ENCODE measurements around the gene AADAT. TPM values are rescaled to one million over a fixed set of nuclear protein-coding genes. Genes with fewer than 3 reads are reported as not detected.

Gene AADAT
- total RNA-seq, 3 donors from 2014 or later (not counting 1 experiment from before 2014, with no cell fraction given), result not detected

DNA sequence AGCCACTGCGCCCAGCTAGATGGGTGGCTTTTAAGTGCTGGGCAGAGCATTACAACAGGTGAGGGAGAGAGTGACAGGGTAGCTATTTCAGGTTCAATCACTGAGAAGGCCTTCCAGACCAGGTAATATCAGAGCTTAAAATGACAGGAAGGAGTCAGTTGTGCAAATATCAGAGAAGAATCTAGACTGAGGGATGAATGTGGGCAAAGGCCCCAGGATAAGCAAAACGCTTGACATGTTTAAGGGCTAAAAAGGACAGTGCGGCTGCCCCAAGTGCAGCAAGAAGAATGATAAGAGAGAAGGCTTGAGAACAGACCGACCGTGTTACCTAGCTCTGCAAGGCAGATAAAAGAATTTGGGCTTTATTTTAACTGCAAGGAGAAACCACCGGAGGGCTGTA, 18.6 kb downstream of the AADAT start:
- no peaks in the 10 kb centered on the region for H3K36me3 Mint-ChIP-seq
- Histone ChIP-seq H3K4me3 (ENCODE audit: low read length) (no peak overlapping the region), H3K36me3 (ENCODE audit: control insufficient read depth, insufficient read depth, low read length) (no peaks in the 10 kb centered on the region), H3K27me3 (ENCODE audit: control insufficient read depth, insufficient read depth, low read length) (no peaks in the 10 kb centered on the region), H3K4me1 (ENCODE audit: control insufficient read depth, insufficient read depth, low read length) (no peaks in the 10 kb centered on the region), H3K27ac (ENCODE audit: low read length) (no peak overlapping the region), H3K9me3 (ENCODE audit: control insufficient read depth, insufficient read depth, low read length) (no peaks in the 10 kb centered on the region)
- peaks cover 4 to 8% of the 10 kb centered on the region in 2 donors for H3K27me3 Mint-ChIP-seq (ENCODE audit: low read depth in 2 of 2)
- intact Hi-C loops (cut with micrococcal nuclease), result no loop called here
- ATAC-seq (no peak), DNase-seq (no peak)
- no peak overlapping the region for H3K27ac Mint-ChIP-seq
- no peaks in the 10 kb centered on the region for H3K4me1 Mint-ChIP-seq
- TF ChIP-seq, protein P1, sequence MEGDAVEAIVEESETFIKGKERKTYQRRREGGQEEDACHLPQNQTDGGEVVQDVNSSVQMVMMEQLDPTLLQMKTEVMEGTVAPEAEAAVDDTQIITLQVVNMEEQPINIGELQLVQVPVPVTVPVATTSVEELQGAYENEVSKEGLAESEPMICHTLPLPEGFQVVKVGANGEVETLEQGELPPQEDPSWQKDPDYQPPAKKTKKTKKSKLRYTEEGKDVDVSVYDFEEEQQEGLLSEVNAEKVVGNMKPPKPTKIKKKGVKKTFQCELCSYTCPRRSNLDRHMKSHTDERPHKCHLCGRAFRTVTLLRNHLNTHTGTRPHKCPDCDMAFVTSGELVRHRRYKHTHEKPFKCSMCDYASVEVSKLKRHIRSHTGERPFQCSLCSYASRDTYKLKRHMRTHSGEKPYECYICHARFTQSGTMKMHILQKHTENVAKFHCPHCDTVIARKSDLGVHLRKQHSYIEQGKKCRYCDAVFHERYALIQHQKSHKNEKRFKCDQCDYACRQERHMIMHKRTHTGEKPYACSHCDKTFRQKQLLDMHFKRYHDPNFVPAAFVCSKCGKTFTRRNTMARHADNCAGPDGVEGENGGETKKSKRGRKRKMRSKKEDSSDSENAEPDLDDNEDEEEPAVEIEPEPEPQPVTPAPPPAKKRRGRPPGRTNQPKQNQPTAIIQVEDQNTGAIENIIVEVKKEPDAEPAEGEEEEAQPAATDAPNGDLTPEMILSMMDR (IDR thresholded peaks at IDR 0.05), result no peak
- H3K9me3 Mint-ChIP-seq, result no peaks in the 10 kb centered on the region
- WGBS (ENCODE audit: insufficient coverage), result 95% methylated on average over 6 of the region's 6 CpGs
- no peak overlapping the region for H3K4me3 Mint-ChIP-seq

DNA sequence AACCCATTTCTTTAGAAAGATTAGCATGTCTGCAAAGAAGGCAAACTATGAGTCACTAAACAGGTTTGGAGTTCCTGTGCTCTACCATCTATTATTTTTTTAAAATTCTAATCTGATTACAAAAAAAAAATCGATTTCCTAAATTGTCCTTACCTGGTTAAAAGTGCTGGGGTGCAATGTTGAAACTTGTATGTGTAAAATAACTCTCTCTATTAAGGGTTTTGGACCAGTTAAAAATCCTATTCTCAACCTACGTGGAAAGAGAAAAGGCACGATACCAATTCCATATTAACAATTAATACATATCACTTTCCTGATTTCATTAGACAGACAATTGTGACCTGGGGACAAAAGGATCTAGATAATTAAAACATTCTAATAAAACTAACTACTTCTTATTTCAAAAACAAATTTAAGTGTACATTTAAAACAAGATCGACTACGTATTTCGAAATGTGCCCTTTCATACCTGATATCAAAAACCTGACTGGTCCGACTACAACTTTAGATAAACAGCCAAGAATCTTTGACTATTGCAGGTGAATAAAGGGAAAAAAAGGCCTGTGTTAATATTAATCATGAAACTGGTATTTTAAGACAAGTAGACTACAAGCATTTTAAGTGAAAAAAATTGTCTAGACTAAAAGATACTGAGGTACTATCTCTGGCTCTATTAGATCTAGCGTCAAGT, 21.2 kb downstream of the AADAT start:
- no peak for ATAC-seq
- intact Hi-C loops (cut with micrococcal nuclease), result no loop called here
- no peaks in the 10 kb centered on the region for H3K36me3 ChIP-seq (ENCODE audit: control insufficient read depth, insufficient read depth, low read length)

DNA sequence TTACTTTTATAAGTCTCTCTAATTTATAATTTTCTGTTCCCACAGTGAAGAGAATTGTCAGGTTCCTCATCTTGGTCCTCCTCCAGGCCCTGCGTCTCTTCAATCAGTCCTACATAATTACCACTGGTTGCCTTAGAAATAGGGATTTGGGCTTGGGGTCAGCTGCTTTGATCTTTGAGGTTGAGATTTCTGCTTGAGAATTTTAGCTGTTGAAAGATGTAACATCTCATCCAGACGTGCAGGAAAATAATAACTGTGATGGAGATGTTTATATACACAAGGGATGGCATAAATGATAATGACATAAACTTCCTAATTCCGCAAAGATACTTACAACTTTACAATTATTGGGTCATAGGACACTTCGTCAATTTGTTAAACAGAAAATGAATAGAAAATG, 30.3 kb downstream of the AADAT start:
- no peaks in the 10 kb centered on the region for H3K27me3 ChIP-seq (ENCODE audit: control insufficient read depth, insufficient read depth, low read length)
- H3K4me1 ChIP-seq (ENCODE audit: control insufficient read depth, insufficient read depth, low read length), result no peaks in the 10 kb centered on the region
- peaks cover 0 to 3% of the 10 kb centered on the region in 2 donors for H3K27me3 Mint-ChIP-seq (ENCODE audit: low read depth in 2 of 2)
- H3K36me3 Mint-ChIP-seq, result no peaks in the 10 kb centered on the region
- no peak overlapping the region for H3K27ac Mint-ChIP-seq
- 89% methylated on average over 2 of the region's 4 CpGs for WGBS (ENCODE audit: insufficient coverage)
- DNase-seq (no peak), ATAC-seq (no peak)
- no peak overlapping the region for H3K4me3 ChIP-seq (ENCODE audit: low read length)
- TF ChIP-seq, protein P1 (IDR thresholded peaks at IDR 0.05), result no peak
- intact Hi-C loops (cut with micrococcal nuclease), result no loop called here
- no peaks in the 10 kb centered on the region for H3K9me3 ChIP-seq (ENCODE audit: control insufficient read depth, insufficient read depth, low read length)
- no peaks in the 10 kb centered on the region for H3K9me3 Mint-ChIP-seq
- no peak overlapping the region for H3K27ac ChIP-seq (ENCODE audit: low read length)
- no peaks in the 10 kb centered on the region for H3K36me3 ChIP-seq (ENCODE audit: control insufficient read depth, insufficient read depth, low read length)
- no peak overlapping the region for H3K4me3 Mint-ChIP-seq
- no peaks in the 10 kb centered on the region for H3K4me1 Mint-ChIP-seq

More for the DNA sequence above, 21.2 kb downstream of the AADAT start:
- no peak overlapping the region for H3K27ac ChIP-seq (ENCODE audit: low read length)
- no peak for DNase-seq
- H3K4me3 ChIP-seq (ENCODE audit: low read length), result no peak overlapping the region
- H3K27ac Mint-ChIP-seq, result no peak overlapping the region
- WGBS (ENCODE audit: insufficient coverage), result 99% methylated on average over 3 of the region's 8 CpGs
- H3K27me3 Mint-ChIP-seq (ENCODE audit: low read depth in 2 of 2), result no peaks in the 10 kb centered on the region
- H3K36me3 Mint-ChIP-seq, result no peaks in the 10 kb centered on the region
- H3K4me1 ChIP-seq (ENCODE audit: control insufficient read depth, insufficient read depth, low read length), result no peaks in the 10 kb centered on the region
- H3K9me3 ChIP-seq (ENCODE audit: control insufficient read depth, insufficient read depth, low read length), result no peaks in the 10 kb centered on the region
- no peak overlapping the region for H3K4me3 Mint-ChIP-seq
- H3K9me3 Mint-ChIP-seq, result no peaks in the 10 kb centered on the region
- no peaks in the 10 kb centered on the region for H3K4me1 Mint-ChIP-seq
- TF ChIP-seq, protein P1 (IDR thresholded peaks at IDR 0.05), result no peak
- no peaks in the 10 kb centered on the region for H3K27me3 ChIP-seq (ENCODE audit: control insufficient read depth, insufficient read depth, low read length)

DNA sequence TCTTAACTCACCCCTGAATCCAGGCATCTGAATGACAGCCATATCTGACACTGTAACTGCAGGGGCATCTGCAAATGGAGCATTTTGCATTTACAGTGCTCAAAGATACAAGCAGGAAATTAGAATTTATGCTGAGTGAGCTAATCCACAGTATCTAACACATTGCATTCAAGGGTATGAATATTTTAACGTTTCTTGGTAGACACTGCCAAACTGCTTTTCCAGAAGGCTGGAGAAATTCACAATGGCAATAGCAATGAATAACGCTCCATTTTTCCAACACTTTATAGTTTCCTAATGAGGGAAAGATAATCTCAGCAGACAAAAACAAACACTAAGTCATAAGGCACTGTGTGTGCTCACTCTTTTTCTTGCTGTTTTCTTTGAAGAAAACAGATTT, 30.9 kb downstream of the AADAT start:
- DNase-seq, result no peak
- no peak overlapping the region for H3K4me3 ChIP-seq (ENCODE audit: low read length)
- Mint-ChIP-seq H3K9me3 (no peaks in the 10 kb centered on the region), H3K36me3 (no peaks in the 10 kb centered on the region), H3K4me3 (no peak overlapping the region), H3K27me3 (ENCODE audit: low read depth in 2 of 2) (peaks cover 0 to 3% of the 10 kb centered on the region in 2 donors), H3K27ac (no peak overlapping the region), H3K4me1 (no peaks in the 10 kb centered on the region)
- no peaks in the 10 kb centered on the region for H3K36me3 ChIP-seq (ENCODE audit: control insufficient read depth, insufficient read depth, low read length)
- H3K4me1 ChIP-seq (ENCODE audit: control insufficient read depth, insufficient read depth, low read length), result no peaks in the 10 kb centered on the region
- no peaks in the 10 kb centered on the region for H3K9me3 ChIP-seq (ENCODE audit: control insufficient read depth, insufficient read depth, low read length)
- ATAC-seq, result no peak
- TF ChIP-seq, protein P1 (IDR thresholded peaks at IDR 0.05), result no peak
- H3K27me3 ChIP-seq (ENCODE audit: control insufficient read depth, insufficient read depth, low read length), result no peaks in the 10 kb centered on the region
- H3K27ac ChIP-seq (ENCODE audit: low read length), result no peak overlapping the region
- 100% methylated on average over 1 of the region's 2 CpGs for WGBS (ENCODE audit: insufficient coverage)
- intact Hi-C loops (cut with micrococcal nuclease), result no loop called here
